GM12865 (cell line): ENCODE data around the gene CXADR.

Source experiments
- DNase-seq: peaks from one replicate; pipeline ENCODE4 v3.0.0; 2010; ENCODE audit warnings: low read depth
- H3K4me3 ChIP-seq: 2 replicates; pipeline ENCODE4 v1.5.1; 2011; ENCODE audit warnings: mild to moderate bottlenecking, low read depth, low read length, control low read depth
- TF ChIP-seq, protein P1 (sequence below): IDR thresholded peaks from 2 replicates; pipeline ENCODE4 v1.5.1; 2011; ENCODE audit warnings: low read length, control low read depth, low read depth, inconsistent platforms; ENCODE audit not compliant: insufficient read depth; ENCODE audit errors: missing control alignments

The CXADR gene

DNA sequence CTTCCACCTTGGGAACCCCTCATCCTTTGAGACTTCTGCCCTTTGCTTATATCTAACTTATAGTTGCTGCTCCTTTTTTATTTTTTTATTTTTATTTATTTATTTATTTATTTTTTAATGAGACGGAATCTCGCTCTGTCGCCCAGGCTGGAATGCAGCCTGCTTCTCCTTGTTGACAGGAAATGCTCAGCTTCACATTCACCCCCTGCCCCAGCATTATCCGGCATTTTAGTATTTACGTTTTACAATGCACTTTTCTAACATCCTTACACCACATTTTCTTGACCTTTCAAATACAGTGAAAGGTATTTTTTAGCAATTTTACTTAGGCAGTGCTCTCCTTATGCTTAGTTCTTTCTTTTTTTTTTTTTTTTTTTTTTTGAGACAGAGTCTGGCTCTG is 14.9 kb downstream of the CXADR start:
- no peak overlapping the region for H3K4me3 ChIP-seq
- TF ChIP-seq, protein P1, sequence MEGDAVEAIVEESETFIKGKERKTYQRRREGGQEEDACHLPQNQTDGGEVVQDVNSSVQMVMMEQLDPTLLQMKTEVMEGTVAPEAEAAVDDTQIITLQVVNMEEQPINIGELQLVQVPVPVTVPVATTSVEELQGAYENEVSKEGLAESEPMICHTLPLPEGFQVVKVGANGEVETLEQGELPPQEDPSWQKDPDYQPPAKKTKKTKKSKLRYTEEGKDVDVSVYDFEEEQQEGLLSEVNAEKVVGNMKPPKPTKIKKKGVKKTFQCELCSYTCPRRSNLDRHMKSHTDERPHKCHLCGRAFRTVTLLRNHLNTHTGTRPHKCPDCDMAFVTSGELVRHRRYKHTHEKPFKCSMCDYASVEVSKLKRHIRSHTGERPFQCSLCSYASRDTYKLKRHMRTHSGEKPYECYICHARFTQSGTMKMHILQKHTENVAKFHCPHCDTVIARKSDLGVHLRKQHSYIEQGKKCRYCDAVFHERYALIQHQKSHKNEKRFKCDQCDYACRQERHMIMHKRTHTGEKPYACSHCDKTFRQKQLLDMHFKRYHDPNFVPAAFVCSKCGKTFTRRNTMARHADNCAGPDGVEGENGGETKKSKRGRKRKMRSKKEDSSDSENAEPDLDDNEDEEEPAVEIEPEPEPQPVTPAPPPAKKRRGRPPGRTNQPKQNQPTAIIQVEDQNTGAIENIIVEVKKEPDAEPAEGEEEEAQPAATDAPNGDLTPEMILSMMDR: no peak
- no peak for DNase-seq

DNA sequence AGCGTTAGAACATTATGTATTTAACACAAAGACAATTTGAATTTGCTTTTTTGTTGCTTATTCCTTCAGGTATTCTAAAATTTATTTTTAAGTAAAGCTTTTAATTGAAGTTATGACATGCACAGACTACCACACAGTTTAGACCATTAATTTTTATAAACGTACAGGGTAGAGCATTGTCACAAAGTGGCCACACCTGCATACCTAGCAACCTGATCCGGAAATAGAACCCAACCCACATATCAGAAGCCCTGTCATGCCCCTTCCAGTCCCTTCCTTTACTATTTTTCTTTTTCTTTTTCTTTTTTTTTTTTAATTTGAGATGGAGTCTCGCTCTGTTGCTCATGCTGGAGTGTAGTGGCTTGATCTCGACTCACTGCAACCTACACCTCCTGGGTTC is 16.8 kb downstream of the CXADR start:
- no peak overlapping the region for H3K4me3 ChIP-seq
- TF ChIP-seq, protein P1: no peak
- DNase-seq: no peak

DNA sequence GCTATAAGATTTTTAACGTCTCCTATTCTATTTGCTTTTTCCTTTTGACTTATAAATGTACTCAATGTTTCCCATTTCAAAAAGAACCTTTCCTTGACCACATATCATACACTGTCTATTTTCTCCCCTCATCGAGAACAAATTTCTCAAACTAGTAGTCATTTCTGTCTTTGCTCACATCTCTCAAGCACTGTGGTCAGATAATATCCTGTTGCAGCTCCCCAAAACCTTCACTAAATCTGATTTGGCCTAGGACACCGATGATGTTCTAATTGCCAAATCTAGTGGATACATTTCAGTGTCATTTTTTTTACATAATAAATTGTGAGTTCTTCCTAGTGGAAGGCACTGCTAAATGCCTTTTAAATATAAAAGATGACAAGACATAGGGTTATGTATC is 19.4 kb downstream of the CXADR start:
- H3K4me3 ChIP-seq: no peak overlapping the region
- DNase-seq: no peak
- TF ChIP-seq, protein P1: no peak

DNA sequence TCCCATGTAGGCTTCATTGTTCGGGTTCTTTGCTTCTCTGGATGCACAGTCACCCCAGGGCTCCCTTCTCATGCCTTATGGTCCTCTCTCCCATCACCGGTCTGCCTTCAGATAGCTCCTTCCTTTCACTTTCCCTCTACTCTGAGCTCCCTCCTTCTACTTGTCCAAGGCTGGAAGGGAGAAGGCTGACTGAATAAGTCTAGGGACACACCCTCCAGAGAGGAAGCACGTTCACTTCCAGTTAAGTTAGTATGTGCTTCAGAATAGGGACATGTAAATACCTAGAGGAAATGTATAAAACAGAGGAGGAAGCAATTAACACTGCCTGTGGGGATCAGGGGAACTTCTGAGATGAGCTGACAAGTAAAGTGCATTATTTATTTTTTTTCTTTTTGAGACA is 23.5 kb downstream of the CXADR start:
- no peak for DNase-seq
- no peak overlapping the region for H3K4me3 ChIP-seq
- TF ChIP-seq, protein P1: no peak

DNA sequence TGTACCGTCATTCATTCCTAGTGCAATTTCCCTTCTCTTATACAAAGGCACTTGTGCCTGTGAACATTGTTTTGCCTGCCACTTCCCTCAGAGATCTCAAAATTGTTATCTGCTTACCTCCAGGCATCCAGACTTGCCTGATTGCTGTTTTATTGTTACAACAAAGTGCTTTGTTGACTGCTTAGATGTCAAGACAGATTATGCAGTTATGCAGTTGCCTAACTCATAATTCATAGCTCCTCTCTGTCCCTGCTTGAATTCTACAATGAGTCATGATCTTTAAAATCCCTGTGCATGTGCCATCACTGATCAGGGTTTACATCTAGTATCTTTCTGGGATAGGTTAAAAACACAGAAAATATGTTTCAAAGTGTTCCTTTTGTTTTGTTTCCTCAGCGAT is 24.5 kb downstream of the CXADR start:
- TF ChIP-seq, protein P1: no peak
- DNase-seq: no peak

DNA sequence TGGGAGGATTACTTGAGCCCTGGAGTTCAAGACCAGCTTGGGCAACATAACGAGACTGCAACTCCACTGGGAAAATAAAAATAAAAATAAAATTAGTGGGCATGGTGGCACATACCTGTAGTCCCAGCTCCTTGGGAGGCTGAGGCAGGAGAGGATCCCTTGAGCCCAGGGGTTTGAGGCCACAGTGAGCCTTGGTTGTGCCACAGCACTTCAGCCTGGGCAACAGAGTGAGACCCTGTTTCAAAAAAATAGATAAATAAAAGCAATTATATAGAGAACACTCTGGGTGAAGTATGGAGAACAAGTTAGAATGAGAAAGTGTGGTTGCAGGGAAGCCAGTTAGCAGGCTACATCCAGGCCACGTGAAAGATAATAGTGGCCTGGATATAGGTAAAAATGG is 25.7 kb downstream of the CXADR start:
- DNase-seq: no peak
- TF ChIP-seq, protein P1: no peak
- H3K4me3 ChIP-seq: no peak overlapping the region

More for the DNA sequence above, 24.5 kb downstream of the CXADR start:
- no peak overlapping the region for H3K4me3 ChIP-seq

DNA sequence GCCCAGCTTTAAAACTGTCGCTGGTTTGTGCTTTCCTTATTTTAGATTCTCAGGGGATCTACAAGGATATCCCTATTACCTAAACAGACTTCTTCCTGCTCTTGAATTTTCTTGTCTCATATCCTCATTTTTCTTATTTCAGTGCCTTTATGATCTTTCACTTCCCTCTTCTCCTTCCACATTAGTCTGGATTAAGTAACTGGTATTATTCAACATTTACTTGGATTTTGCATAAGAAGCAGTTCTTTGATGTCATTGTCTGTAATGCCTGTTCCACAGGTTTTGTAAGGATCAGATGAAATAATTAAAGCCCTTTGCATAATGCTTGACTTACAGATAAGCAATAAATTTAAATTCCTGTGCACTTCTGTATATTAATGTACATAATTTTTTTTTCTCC is 26.5 kb downstream of the CXADR start:
- DNase-seq: no peak
- H3K4me3 ChIP-seq: no peak overlapping the region
- TF ChIP-seq, protein P1: no peak
